ENCODE results near the gene PICK1. TPM values are rescaled to one million over a fixed set of nuclear protein-coding genes. Genes with fewer than 3 reads are reported as not detected.

The PICK1 gene
- total and polyA plus RNA-seq, 2 of the 13 experiments (the other 11 are each of a cell fraction or from before 2014, with no cell fraction given) = 19.3 to 25.3 TPM

GRCh38 chr22:38070250-38070921 lies 13.2 kb downstream of the PICK1 start:
- CTCF ChIA-PET (ENCODE audit: low intra/inter-chr PET ratio, low total read pairs) = no interaction called here
- in situ Hi-C loops (cut with HindIII; ENCODE audit: extremely low pct_ligation_motif_present, low pct_unique_long_range_greater_than_20kb) (no loop called here), intact Hi-C loops (cut with micrococcal nuclease; ENCODE audit: unreplicated experiment) (no loop called here)
- no peak overlapping the region for H3K9ac ChIP-seq (ENCODE audit: insufficient read depth, low read depth, low read length)
- DNase-seq (ENCODE audit: low spot score) = no peak
- H3K4me3 ChIP-seq (replicated peaks in 1 of 3; ENCODE audit: insufficient read depth in 1 of 3, low read depth in 2 of 3, low read length in 3 of 3) = no peak overlapping the region
- FAIRE-seq = no peak
- no peaks in the 10 kb centered on the region for H3K79me2 ChIP-seq (ENCODE audit: insufficient read depth, low read length)
- H2AFZ ChIP-seq (ENCODE audit: low read length) = no peak overlapping the region
- H3K36me3 ChIP-seq (replicated peaks in 1 of 2; ENCODE audit: control insufficient read depth in 1 of 2, insufficient read depth in 2 of 2, low read length in 2 of 2) = peaks cover 20 to 34% of the 10 kb centered on the region in 2 experiments
- ATAC-seq = no peak
- WGBS (ENCODE audit: low lambda C conversion rate) = 95% methylated on average over 11 of the region's 11 CpGs
- no TSS peak for BruUV-seq (replicated peaks)
- H3K9me3 ChIP-seq (ENCODE audit: low read length) = no peaks in the 10 kb centered on the region
- H3K27me3 ChIP-seq (ENCODE audit: control insufficient read depth in 1 of 2, insufficient read depth in 2 of 2, low read length in 2 of 2) = no peaks in the 10 kb centered on the region
- H3K27ac ChIP-seq (ENCODE audit: extremely low read length, insufficient read depth, low read length) = no peak overlapping the region
- TF ChIP-seq ZNF18 (CRISPR knock-in tag; IDR thresholded peaks at IDR 0.05; ENCODE audit: insufficient replicate concordance) (no peak), NPAS2 (CRISPR knock-in tag; IDR thresholded peaks at IDR 0.05; ENCODE audit: borderline replicate concordance) (no peak), SIN3A (IDR thresholded peaks at IDR 0.05; ENCODE audit: borderline replicate concordance, low read depth, low read length) (no peak), THAP7 (CRISPR knock-in tag; IDR thresholded peaks at IDR 0.05) (no peak), ZNF773 (CRISPR knock-in tag; IDR thresholded peaks at IDR 0.05; ENCODE audit: borderline replicate concordance) (no peak), FOXJ3 (CRISPR knock-in tag; IDR thresholded peaks at IDR 0.05; ENCODE audit: borderline replicate concordance) (no peak), MAZ (IDR thresholded peaks at IDR 0.05; ENCODE audit: borderline replicate concordance, low read depth, low read length) (no peak), MAZ (CRISPR knock-in tag; IDR thresholded peaks at IDR 0.05; ENCODE audit: low read depth) (no peak), SALL2 (CRISPR knock-in tag; IDR thresholded peaks at IDR 0.05) (no peak), REL (CRISPR knock-in tag; conservative IDR thresholded peaks at IDR 0.05) (no peak), ARID4A (CRISPR knock-in tag; IDR thresholded peaks at IDR 0.05; ENCODE audit: borderline replicate concordance) (no peak), ZNF138 (CRISPR knock-in tag; IDR thresholded peaks at IDR 0.05; ENCODE audit: low read depth) (no peak)
- POLR2A ChIA-PET = no interaction called here
- no peaks in the 10 kb centered on the region for H4K20me1 ChIP-seq (ENCODE audit: insufficient read depth, low read length)
- H3K4me1 ChIP-seq (ENCODE audit: insufficient read depth, low read length) = 0 out of 2 replicates have a peak, but pooled peaks cover 5% of the 10 kb centered on the region
- no peak overlapping the region for H3K4me2 ChIP-seq (ENCODE audit: low read depth, low read length)

Data from HepG2 (cell line).